Muscle of leg (tissue), 11 donors: ENCODE data around the gene CUX1. TPM values are rescaled to one million over a fixed set of nuclear protein-coding genes. Genes with fewer than 3 reads are reported as not detected.

Experiments
- DNase-seq: peaks from one replicate; pipeline ENCODE4 v3.0.0; 2013
- H3K27ac ChIP-seq: one replicate; pipeline ENCODE4 v1.5.1; 2013; ENCODE audit warnings: mild to moderate bottlenecking, low read length, control low read depth
- H3K27me3 ChIP-seq: one replicate; pipeline ENCODE4 v1.6.1; 2013; ENCODE audit warnings: low read length; ENCODE audit not compliant: control insufficient read depth, insufficient read depth
- H3K36me3 ChIP-seq: one replicate; pipeline ENCODE4 v1.6.1; 2013; ENCODE audit warnings: low read length; ENCODE audit not compliant: control insufficient read depth, insufficient read depth
- H3K4me1 ChIP-seq: one replicate; pipeline ENCODE4 v1.6.1; 2013; ENCODE audit warnings: low read length; ENCODE audit not compliant: control insufficient read depth, insufficient read depth
- H3K4me3 ChIP-seq: one replicate; pipeline ENCODE4 v1.5.1; 2013; ENCODE audit warnings: low read length, control low read depth
- H3K9me3 ChIP-seq: replicated peaks from 2 replicates; pipeline ENCODE4 v1.6.1; 2013; ENCODE audit warnings: low read depth, low read length; ENCODE audit not compliant: control insufficient read depth
- WGBS: methylation state at CpG from one replicate; pipeline ENCODE4 v1.1.5; 2013; ENCODE audit warnings: missing lambda C conversion rate; ENCODE audit not compliant: insufficient coverage; 5-methylcytosine and 5-hydroxymethylcytosine counted together
- polyA plus RNA-seq, 8 donors: library from polyadenylated mRNA; unstranded; fragments of 120-200 nt; gene quantifications; one replicate each; pipeline versions ENCODE4 v1.2.1 to v1.2.3, GENCODE V29; 2013; ENCODE audit warnings: inconsistent platforms in 1 of 8, low replicate concordance in 1 of 8; ENCODE audit not compliant: insufficient read length in 8 of 8, insufficient read depth in 1 of 8
- total RNA-seq: library from RNA; stranded (reverse); fragments of 120-200 nt; gene quantifications from one replicate; pipeline ENCODE4 v1.2.4, GENCODE V29; 2013

CUX1 gene
- total and polyA plus RNA-seq, 9 donors, result 29.4 to 46.9 (median 40.8) TPM

GRCh38 chr7:101943306-101943705 is 125.9 kb downstream of the CUX1 start:
- Histone ChIP-seq H3K27me3 (no peaks in the 10 kb centered on the region), H3K9me3 (peaks cover 4% of the 10 kb centered on the region), H3K27ac (no peak overlapping the region), H3K4me3 (no peak overlapping the region), H3K36me3 (no peaks in the 10 kb centered on the region), H3K4me1 (peaks cover 30% of the 10 kb centered on the region)
- 95% methylated on average over 12 of the region's 15 CpGs for WGBS
- no peak for DNase-seq

DNA sequence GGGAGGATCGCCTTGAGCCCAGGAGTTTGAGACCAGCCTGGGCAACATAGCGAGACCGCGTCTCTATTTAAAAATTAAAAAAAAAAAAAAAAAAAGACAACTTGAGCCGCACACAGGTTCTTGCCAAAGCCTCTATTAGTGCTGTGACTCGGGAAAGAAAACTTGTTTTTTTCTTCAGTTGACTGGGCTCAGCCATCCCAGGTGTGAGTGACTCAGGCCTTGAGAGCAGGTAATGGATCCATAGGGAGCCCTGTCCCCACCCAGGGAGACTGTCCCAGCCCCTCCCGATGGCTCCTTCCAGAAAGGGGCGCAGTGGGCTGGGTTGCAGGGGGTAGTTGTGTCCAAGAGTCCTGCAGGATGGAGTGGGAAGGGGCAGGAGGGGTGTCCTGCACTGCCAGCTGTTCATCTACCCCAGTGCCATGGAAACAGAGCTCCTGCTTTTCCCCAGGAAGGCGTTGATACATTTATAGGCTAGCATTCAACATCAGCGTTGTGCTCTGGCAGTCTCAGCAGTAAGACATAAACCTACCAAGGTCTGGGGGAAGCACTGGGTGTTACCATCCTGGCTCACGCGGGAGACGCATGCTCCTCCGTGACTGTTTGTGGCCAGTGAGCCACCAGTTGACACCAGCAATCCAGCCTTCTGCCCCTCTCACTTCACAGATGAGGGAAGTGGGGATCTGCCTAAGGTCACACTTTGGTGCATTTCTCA is 126.6 kb downstream of the CUX1 start:
- no peaks in the 10 kb centered on the region for H3K27me3 ChIP-seq
- 80% methylated on average over 8 of the region's 14 CpGs for WGBS
- no peak for DNase-seq
- H3K4me1 ChIP-seq, result peaks cover 32% of the 10 kb centered on the region
- no peaks in the 10 kb centered on the region for H3K36me3 ChIP-seq
- no peak overlapping the region for H3K27ac ChIP-seq
- H3K4me3 ChIP-seq, result no peak overlapping the region
- H3K9me3 ChIP-seq, result peaks cover 3% of the 10 kb centered on the region

DNA sequence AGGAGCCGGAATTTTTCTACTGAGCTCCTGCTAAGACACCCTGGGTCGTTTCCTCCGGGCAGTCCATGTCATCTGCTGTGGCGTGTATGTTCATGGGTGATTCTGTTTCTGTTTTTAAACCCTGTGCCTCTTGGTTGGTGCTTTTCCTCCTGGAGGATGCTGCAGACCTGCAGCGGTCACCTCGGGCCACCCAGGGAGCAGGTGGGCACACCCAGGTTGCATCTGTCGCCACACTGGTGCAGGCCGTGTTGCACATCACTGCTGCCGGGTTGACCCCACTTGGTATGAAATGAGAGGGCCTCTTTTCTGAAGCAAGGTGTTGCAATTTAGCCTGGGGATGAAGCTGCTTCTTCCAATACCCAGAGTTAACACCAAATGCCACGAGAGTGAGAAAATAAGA is 127.2 kb downstream of the CUX1 start:
- Histone ChIP-seq H3K4me1 (peaks cover 32% of the 10 kb centered on the region), H3K4me3 (no peak overlapping the region), H3K9me3 (no peaks in the 10 kb centered on the region), H3K27me3 (no peaks in the 10 kb centered on the region), H3K27ac (no peak overlapping the region), H3K36me3 (no peaks in the 10 kb centered on the region)
- DNase-seq, result no peak
- 91% methylated on average over 6 of the region's 10 CpGs for WGBS

DNA sequence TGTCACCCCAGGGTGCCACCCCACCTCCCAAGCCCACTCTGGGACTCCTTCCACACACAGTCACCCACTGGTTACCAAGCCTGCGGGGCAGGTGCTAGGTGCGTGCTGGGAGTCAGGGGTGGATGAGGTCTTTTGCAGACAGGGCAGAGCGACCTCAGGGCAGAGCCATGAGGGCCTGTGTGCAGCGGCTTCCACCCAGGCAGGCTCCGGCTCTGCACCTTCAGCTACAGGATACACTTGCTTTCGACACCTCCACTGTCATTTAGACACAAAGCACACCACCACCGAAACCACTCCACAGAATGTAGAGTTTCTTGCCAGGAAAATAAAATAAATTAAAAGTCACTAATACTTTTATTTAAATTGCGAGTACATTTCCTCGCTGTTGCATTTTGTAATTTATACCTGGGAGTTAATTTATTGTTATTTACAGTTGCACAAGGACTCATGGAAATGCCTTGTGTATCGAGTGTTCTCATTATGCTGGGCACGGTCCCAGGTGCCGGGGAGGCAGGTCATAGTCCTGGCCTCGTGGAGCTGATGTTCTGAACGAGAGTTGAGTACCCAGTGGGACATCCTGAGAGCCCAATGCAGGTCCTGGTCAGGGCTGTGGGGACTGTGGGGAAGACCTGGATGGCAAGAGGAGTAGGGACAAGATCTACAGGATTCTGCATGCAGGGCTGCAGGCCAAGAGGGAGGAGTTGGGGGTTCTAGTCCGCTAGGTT is 127.8 kb downstream of the CUX1 start:
- Histone ChIP-seq H3K36me3 (no peaks in the 10 kb centered on the region), H3K27me3 (no peaks in the 10 kb centered on the region), H3K4me1 (peaks cover 32% of the 10 kb centered on the region), H3K27ac (no peak overlapping the region), H3K9me3 (no peaks in the 10 kb centered on the region), H3K4me3 (no peak overlapping the region)
- WGBS, result 87% methylated on average over 7 of the region's 15 CpGs
- DNase-seq, result no peak

- H3K4me1 ChIP-seq, result peaks cover 22% of the 10 kb centered on the region
- peak overlapping the region; percentile 57 for H3K27ac ChIP-seq
- no peaks in the 10 kb centered on the region for H3K27me3 ChIP-seq
- H3K4me3 ChIP-seq, result no peak overlapping the region
- no peaks in the 10 kb centered on the region for H3K9me3 ChIP-seq
- peak; percentile 51 for DNase-seq
- WGBS, result 52% methylated on average over 7 of the region's 10 CpGs
- H3K36me3 ChIP-seq, result peaks cover 3% of the 10 kb centered on the region
Measured at GRCh38 chr7:101947899-101948298, 130.5 kb downstream of the CUX1 start.

DNA sequence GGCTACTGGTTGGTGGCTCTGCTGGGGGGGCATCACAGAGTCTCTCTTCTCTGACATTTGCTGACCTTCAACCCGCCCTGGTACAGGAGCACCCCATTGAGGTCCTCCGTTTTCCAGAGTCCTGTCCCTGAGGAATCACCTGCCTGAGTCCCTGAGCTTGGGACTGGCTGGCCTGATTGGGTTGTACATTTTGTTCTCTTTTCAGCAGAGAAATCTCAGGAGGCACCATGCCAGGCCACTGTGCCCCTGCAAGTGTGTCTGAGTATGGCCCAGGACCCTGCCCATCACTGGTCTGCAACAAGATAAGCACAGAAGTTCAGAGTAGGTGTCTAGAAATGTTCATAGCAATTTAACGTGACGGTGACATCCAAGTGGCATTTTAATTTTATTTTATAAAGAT is 131.2 kb downstream of the CUX1 start:
- WGBS, result 70% methylated on average over 2 of the region's 4 CpGs
- Histone ChIP-seq H3K36me3 (peaks cover 3% of the 10 kb centered on the region), H3K4me3 (no peak overlapping the region), H3K9me3 (no peaks in the 10 kb centered on the region), H3K27me3 (no peaks in the 10 kb centered on the region), H3K27ac (no peak overlapping the region), H3K4me1 (peaks cover 23% of the 10 kb centered on the region)
- no peak for DNase-seq

- WGBS, result 100% methylated on average over 2 of the region's 4 CpGs
- peaks cover 25% of the 10 kb centered on the region for H3K4me1 ChIP-seq
- peak; percentile 32 for DNase-seq
- no peak overlapping the region for H3K4me3 ChIP-seq
- H3K9me3 ChIP-seq, result no peaks in the 10 kb centered on the region
- H3K36me3 ChIP-seq, result peaks cover 3% of the 10 kb centered on the region
- H3K27me3 ChIP-seq, result no peaks in the 10 kb centered on the region
- no peak overlapping the region for H3K27ac ChIP-seq
Measured at GRCh38 chr7:101950450-101951119, 133.2 kb downstream of the CUX1 start.

DNA sequence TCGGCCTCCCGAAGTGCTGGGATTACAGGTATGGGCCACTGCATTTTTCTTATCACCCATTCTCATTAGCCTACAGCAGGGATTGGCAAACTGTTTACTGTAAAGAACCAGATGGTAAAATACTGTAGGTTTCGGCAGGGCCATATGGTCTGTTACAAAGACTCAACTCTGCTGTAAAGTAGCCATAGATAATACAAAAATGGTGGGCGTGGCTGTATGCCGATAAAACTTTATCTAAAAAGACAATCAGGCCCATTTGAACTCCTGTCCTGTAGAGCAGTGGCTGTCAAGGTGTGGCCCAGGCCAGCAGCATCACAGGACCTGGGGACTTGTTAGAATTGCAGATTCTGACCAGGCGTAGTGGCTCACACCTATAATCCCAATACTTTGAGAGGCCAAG is 134.3 kb downstream of the CUX1 start:
- no peak overlapping the region for H3K27ac ChIP-seq
- H3K36me3 ChIP-seq, result peaks cover 3% of the 10 kb centered on the region
- H3K4me1 ChIP-seq, result peaks cover 24% of the 10 kb centered on the region
- no peaks in the 10 kb centered on the region for H3K27me3 ChIP-seq
- 93% methylated on average over 2 of the region's 6 CpGs for WGBS
- H3K9me3 ChIP-seq, result no peaks in the 10 kb centered on the region
- no peak for DNase-seq
- H3K4me3 ChIP-seq, result no peak overlapping the region

GRCh38 chr7:101952355-101953247 is 135.2 kb downstream of the CUX1 start:
- no peaks in the 10 kb centered on the region for H3K27me3 ChIP-seq
- peak overlapping the region; percentile 40 for H3K27ac ChIP-seq
- peak; percentile 72 for DNase-seq
- no peak overlapping the region for H3K4me3 ChIP-seq
- peaks cover 3% of the 10 kb centered on the region for H3K36me3 ChIP-seq
- peaks cover 19% of the 10 kb centered on the region for H3K4me1 ChIP-seq
- WGBS, result 93% methylated on average over 23 of the region's 29 CpGs
- H3K9me3 ChIP-seq, result no peaks in the 10 kb centered on the region
